Measurements from ENCODE around the gene TSN. TPM values are rescaled to one million over a fixed set of nuclear protein-coding genes. Genes with fewer than 3 reads are reported as not detected.

TSN gene
- total RNA-seq, 2 donors from 2014 or later: 33.5 to 34.3 TPM

- H3K27ac ChIP-seq: peak overlapping the region; percentile 30 to 62
Observed at GRCh38 chr2:121721926-121722325, 33.5 kb upstream of the TSN start.

GRCh38 chr2:121722479-121722878, 33.0 kb upstream of the TSN start:
- peaks cover 5 to 9% of the 10 kb centered on the region in 2 donors for H3K4me1 ChIP-seq (ENCODE audit: control insufficient read depth in 1 of 2, low read depth in 2 of 2)
- H3K9me3 ChIP-seq: no peaks in the 10 kb centered on the region
- no peak for TF ChIP-seq CTCF (IDR thresholded peaks at IDR 0.05)
- no peaks in the 10 kb centered on the region for H3K27me3 ChIP-seq (replicated peaks; ENCODE audit: insufficient read depth)
- no peak overlapping the region for H3K4me3 ChIP-seq
- peak overlapping the region; percentile 30 to 62 for H3K27ac ChIP-seq
- H3K36me3 ChIP-seq: peaks cover 4% of the 10 kb centered on the region
- ATAC-seq (ENCODE audit: insufficient number of reproducible peaks, low FRiP score, low read depth) (peak; percentile 89), DNase-seq (ENCODE audit: low spot score) (no peak)

More at GRCh38 chr2:121721926-121722325, 33.5 kb upstream of the TSN start:
- Histone ChIP-seq H3K27me3 (replicated peaks; ENCODE audit: insufficient read depth) (no peaks in the 10 kb centered on the region), H3K36me3 (peaks cover 3% of the 10 kb centered on the region), H3K4me3 (no peak overlapping the region), H3K9me3 (no peaks in the 10 kb centered on the region), H3K4me1 (ENCODE audit: control insufficient read depth in 1 of 2, low read depth in 2 of 2) (peaks cover 5 to 9% of the 10 kb centered on the region in 2 donors)
- TF ChIP-seq CTCF (IDR thresholded peaks at IDR 0.05): no peak
- ATAC-seq (ENCODE audit: insufficient number of reproducible peaks, low FRiP score, low read depth): peak; percentile 52
- no peak for DNase-seq (ENCODE audit: low spot score)

GRCh38 chr2:121723316-121723715, 32.1 kb upstream of the TSN start:
- no peak overlapping the region for H3K4me3 ChIP-seq
- peaks cover 5 to 9% of the 10 kb centered on the region in 2 donors for H3K4me1 ChIP-seq (ENCODE audit: control insufficient read depth in 1 of 2, low read depth in 2 of 2)
- ATAC-seq (ENCODE audit: insufficient number of reproducible peaks, low FRiP score, low read depth) (no peak), DNase-seq (ENCODE audit: low spot score) (no peak)
- no peaks in the 10 kb centered on the region for H3K27me3 ChIP-seq (replicated peaks; ENCODE audit: insufficient read depth)
- H3K27ac ChIP-seq: peak overlapping the region; percentile 30 to 62
- H3K36me3 ChIP-seq: peaks cover 9% of the 10 kb centered on the region
- no peak for TF ChIP-seq CTCF (IDR thresholded peaks at IDR 0.05)
- no peaks in the 10 kb centered on the region for H3K9me3 ChIP-seq

- Histone ChIP-seq H3K4me3 (no peak overlapping the region), H3K27ac (no peak overlapping the region), H3K4me1 (ENCODE audit: control insufficient read depth in 1 of 2, low read depth in 2 of 2) (peaks cover 5 to 9% of the 10 kb centered on the region in 2 donors), H3K27me3 (replicated peaks; ENCODE audit: insufficient read depth) (no peaks in the 10 kb centered on the region), H3K9me3 (no peaks in the 10 kb centered on the region), H3K36me3 (peaks cover 31% of the 10 kb centered on the region)
- no peak for TF ChIP-seq CTCF (IDR thresholded peaks at IDR 0.05)
- DNase-seq (ENCODE audit: low spot score): no peak
- no peak for ATAC-seq (ENCODE audit: insufficient number of reproducible peaks, low FRiP score, low read depth)
Observed at GRCh38 chr2:121727332-121727731, 28.1 kb upstream of the TSN start.

GRCh38 chr2:121727950-121728349, 27.5 kb upstream of the TSN start:
- ATAC-seq (ENCODE audit: insufficient number of reproducible peaks, low FRiP score, low read depth): no peak
- Histone ChIP-seq H3K4me1 (ENCODE audit: control insufficient read depth in 1 of 2, low read depth in 2 of 2) (peaks cover 2 to 4% of the 10 kb centered on the region in 2 donors), H3K27ac (no peak overlapping the region), H3K9me3 (no peaks in the 10 kb centered on the region), H3K27me3 (replicated peaks; ENCODE audit: insufficient read depth) (no peaks in the 10 kb centered on the region), H3K36me3 (peaks cover 31% of the 10 kb centered on the region), H3K4me3 (no peak overlapping the region)
- DNase-seq (ENCODE audit: low spot score): no peak
- TF ChIP-seq CTCF (IDR thresholded peaks at IDR 0.05): no peak

All from thoracic aorta (tissue), 2 donors.